WTC11 (cell line): Measurements from ENCODE around the gene NRXN3.

Source experiments
- CTCF ChIP-seq: fragments of 200-600 bp; IDR thresholded peaks from 2 replicates; pipeline ENCODE4 v1.8.0; 2022; ENCODE audit warnings: antibody characterized with exemption
- ESRRA ChIP-seq: sonication (generic); formaldehyde crosslinking; IDR thresholded peaks from 2 replicates; pipeline ENCODE4 v1.8.1; 2022; ENCODE audit warnings: mild to moderate bottlenecking, missing genetic modification reagents, borderline replicate concordance
- MXD4 ChIP-seq: fragments of 250-450 bp; sonication (Bioruptor Pico); IDR thresholded peaks from 2 replicates; pipeline ENCODE4 v1.8.0; 2021; ENCODE audit warnings: mild to moderate bottlenecking, moderate library complexity, borderline replicate concordance

- TF ChIP-seq CTCF: no peak
- TF ChIP-seq MXD4 (CRISPR knock-in tag): no peak
- TF ChIP-seq ESRRA (CRISPR knock-in tag): no peak
Observed at GRCh38 chr14:78863143-78863542, 693.0 kb downstream of the NRXN3 start.
